ENCODE results near the gene IL25.

Gene IL25

GRCh38 chr14:23353433-23353780 lies 19.2 kb upstream of the IL25 start:
- no peak for DNase-seq (ENCODE audit: low read depth, low spot score)

DNA sequence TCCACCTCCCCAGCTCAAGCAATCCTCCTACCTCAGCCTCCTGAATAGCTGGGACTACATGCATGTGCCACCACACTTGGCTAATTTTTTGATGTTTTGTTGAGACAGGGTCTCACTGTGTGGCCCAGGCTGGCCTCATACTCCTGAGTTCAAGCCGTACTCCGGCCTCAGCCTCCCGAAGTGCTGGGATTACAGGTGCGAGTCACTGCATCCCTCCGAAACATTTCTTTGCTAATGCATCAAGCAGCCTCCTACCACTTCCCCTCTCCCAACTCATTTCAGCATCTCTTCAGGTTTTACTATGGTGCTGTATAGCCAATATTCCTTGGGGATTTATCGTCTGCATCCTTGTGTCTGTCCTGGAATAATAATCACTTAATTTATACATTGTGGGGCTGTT lies 17.6 kb upstream of the IL25 start:
- DNase-seq (ENCODE audit: low read depth, low spot score): no peak

DNA sequence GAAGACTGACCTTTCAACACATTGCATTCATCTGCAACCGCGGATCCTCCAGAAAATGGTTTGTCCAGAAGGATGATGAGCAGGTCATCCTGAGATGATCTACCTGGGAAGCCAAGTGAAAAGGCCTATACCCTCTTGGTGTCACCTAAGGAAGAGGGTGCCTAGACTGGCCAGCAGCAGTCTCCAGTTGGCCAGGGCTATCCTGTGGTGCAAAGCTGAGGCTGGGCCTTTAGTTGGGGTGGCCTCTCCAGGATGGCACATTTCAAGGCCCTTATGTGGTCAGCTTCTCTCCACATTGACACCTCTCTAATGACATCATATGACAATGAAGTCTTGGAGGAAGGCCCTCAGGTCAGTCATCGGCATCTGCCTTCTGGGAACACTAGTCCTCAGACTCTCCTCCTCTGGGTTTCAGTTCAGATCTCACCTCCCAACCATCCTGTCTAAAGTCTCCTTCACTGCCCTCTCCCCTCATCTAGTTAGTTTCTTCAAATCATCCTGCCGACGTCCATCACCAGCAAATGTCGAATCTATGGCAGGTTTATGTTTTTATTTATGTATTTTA lies 16.7 kb upstream of the IL25 start:
- DNase-seq (ENCODE audit: low read depth, low spot score): no peak

DNA sequence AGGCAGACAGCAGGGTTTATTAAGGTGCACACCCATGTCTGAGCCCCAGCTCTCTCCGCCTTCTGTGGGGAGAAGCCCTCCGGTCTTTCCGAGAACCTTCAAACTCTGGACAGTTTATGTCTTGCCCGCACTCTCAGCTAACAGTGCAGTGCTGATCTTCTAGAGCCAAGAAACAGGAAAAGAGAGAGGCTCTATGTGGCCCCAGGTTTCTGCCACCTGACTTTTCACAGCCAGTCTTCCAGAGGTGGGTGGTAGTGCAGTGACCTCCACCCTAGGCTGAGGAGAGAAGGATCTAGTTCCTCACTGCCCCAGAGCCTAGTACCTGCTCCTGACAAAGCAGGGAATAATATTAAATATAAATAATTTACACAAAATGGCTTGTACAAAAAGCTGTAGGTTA lies 15.9 kb upstream of the IL25 start:
- DNase-seq (ENCODE audit: low read depth, low spot score): no peak

DNA sequence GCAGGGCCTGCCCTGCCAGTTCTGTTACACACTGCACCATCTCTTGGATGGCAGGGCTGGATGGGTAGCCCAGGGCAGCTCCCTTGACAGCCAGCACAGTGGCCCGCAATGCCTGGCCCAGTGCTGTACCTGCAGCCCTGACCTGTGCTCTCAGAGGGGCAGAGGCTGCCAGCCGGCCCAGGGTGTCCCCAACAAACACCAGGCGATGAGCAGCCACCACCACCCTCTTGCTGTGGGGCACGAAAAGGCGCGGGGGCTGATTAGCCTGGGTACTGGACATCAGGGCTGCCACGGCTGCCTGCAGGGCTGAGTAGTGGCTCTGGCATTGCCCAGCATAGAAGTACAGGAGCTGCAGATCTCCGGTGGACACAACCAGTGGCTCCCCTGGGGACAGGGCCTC lies 15.3 kb upstream of the IL25 start:
- DNase-seq (ENCODE audit: low read depth, low spot score): no peak

DNA sequence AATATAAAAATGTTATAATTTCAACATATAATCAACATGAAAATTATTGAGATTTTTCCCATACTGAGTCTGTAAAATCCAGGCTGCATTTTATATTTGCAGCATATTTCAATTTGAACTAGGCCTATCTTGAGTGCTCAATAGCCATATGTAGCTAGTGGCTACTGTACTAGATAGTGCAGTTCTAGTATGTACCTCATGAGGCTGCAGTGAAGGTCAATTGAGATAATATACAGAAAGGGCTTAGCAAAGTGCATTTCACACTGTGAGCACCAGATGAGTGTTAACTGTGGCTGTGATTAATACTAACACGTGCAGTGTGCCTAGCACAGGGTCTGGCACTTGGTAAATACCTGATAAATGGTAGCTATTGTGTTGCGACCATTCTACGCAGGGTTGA lies 14.6 kb upstream of the IL25 start:
- DNase-seq (ENCODE audit: low read depth, low spot score): no peak

DNA sequence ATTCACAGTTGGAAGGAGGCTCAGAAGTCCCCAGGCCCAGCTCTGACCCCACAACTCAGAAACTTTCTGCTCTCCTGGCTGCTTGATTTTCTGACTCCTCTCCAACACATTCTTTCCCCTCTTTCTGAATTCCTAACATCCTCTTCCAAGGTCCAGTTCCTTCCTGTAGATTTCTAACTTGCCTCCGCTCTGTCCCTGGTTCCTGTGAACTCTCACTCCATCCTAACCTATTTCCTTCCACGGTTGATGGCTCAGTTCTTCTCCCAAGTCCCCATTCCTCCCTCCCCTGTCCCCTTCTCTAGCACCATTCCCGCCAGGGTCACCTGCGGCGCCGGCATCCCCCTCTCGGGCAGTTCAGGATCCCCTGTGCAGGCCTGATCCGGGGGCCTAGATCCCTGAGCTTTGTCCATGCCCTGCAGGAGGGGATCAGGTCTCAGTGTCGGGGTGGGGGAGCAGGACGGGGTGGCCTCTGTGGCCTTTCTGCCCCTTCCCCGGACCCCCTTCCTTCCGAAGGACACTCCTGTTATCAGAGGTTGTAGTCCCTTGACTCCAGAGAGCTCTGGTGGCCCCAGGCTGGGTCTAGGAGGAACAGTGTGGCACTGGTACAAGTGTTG lies 13.9 kb upstream of the IL25 start:
- no peak for DNase-seq (ENCODE audit: low read depth, low spot score)

GRCh38 chr14:23359167-23359626 lies 13.4 kb upstream of the IL25 start:
- no peak for DNase-seq (ENCODE audit: low read depth, low spot score)

GRCh38 chr14:23359722-23360447 lies 12.7 kb upstream of the IL25 start:
- DNase-seq (ENCODE audit: low read depth, low spot score): no peak

- no peak for DNase-seq (ENCODE audit: low read depth, low spot score)
These were observed 12.1 kb upstream of the IL25 start for GRCh38 chr14:23360496-23360895.

DNA sequence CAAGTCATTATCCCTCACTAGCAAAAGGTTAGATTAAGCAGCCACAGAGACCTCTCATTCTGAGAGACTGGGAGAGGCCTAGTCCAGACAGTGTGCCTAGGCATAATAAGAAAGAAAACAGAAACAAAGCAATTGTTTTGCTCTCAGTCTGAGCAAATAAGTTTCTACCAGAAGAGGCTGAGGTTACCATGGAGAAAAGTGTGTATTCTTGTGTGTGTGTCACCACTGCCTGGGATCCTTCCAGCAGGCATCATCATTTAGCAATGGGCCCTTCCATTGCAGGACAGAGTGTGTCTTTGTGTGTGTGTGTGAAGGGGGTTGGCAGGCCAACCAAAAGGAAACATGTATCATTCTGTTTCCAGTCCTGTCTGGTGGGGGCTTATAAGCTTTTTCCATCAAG lies 11.3 kb upstream of the IL25 start:
- no peak for DNase-seq (ENCODE audit: low read depth, low spot score)

DNA sequence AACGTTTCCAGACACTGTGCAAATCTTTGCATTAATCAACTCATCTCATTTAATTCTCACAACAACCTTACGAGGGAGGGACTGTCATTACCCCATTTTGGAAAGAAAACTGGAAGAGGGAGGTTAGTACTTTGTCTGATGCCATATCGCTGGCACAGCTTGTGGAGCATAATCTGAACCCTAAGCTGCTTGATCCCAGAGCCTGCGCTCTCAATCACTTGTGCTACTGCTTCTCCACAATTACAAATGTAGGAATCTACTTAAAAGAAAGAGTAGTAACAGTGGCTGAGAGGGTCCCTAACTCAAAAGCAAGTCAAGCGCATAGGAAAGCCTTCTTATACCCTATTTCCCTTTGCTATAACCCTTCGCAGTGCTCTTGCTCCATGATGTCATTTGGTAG lies 10.8 kb upstream of the IL25 start:
- no peak for DNase-seq (ENCODE audit: low read depth, low spot score)

GRCh38 chr14:23362200-23362599 lies 10.4 kb upstream of the IL25 start:
- no peak for DNase-seq (ENCODE audit: low read depth, low spot score)

DNA sequence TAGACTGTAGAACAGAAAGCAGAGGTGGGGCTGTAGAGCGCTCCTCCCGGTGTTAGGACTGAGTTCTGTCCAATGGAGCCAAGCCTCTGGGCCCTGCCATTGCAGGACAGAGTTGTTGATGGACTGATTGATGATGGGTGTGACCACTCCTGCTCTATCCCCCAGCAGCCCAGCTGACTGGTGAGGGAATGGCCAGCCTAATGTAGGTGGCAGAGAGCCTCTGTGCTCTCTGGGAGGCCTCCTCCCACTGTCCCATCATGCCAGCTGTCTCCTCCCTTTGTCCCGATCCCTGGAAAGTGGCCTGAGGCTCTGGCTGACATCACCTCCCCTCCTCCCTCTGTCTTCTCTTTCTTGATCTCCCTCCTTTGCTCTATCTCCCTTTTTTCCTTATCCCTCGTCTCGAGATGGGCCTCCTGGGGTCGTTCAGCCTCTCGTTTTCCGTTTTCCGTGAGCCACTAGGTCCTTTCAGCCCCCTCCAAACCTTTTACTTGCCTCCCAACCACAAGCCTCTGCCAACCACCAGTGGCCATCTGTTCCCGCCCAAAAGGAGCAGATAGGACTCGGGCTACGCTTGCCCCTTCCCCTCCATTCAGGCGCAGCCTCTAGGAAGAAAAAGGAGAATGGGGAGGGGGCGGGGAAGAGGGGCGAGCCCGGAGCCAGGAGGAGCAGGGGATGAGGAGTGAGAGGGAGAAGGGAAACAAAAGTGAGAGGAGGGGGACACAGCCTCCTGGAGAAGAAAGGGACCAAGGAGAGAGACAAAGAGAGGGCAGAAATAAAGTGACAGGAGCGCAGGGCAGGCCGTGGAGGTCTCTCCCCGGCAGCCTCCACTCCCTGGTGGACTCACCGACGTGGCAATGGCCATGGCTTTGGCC lies 8.2 kb upstream of the IL25 start:
- DNase-seq (ENCODE audit: low read depth, low spot score): no peak

DNA sequence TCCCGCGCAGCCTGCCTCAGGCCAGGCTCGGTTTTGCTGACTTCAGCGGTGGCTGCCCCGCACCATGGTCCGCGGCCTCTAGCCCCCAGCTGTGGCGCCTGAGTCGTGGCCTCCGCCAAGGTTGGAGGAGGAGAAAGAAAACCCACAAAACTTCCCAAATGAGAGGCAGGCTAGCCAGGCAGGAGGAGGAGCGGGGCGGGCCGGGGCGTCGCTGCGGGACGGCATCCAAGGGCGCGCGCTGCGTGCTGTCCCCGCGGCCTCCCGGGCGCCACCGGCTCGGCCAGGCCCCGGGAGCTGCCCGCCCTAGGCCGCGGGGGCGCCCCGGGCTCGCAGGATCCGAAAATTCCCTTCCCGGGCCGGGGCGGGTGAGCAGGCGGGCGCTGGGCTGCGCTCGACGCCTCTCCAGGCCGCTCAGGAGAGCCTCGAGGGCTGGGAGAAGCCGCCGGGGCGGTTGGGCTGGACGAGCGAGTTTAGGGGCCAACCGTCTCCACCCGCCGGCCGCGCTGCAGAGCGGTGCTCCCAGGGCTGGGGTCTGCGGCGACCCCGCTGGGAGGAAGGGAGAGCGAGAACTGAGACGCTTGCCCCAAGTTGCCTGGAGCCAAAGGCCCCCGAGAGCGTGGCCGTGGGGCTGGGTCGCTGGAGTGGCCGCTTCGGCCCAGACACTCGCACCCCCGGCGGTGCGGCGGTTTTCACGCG lies 7.4 kb upstream of the IL25 start, which contains the start of gene EFS:
EFS (minus strand) TSS at position 137 of the 696 bp plus-strand sequence. CDS start 147 bp downstream, outside the sequence.
- no peak for DNase-seq (ENCODE audit: low read depth, low spot score)

- no peak for DNase-seq (ENCODE audit: low read depth, low spot score)
These were observed 6.7 kb upstream of the IL25 start for GRCh38 chr14:23365732-23366425.

DNA sequence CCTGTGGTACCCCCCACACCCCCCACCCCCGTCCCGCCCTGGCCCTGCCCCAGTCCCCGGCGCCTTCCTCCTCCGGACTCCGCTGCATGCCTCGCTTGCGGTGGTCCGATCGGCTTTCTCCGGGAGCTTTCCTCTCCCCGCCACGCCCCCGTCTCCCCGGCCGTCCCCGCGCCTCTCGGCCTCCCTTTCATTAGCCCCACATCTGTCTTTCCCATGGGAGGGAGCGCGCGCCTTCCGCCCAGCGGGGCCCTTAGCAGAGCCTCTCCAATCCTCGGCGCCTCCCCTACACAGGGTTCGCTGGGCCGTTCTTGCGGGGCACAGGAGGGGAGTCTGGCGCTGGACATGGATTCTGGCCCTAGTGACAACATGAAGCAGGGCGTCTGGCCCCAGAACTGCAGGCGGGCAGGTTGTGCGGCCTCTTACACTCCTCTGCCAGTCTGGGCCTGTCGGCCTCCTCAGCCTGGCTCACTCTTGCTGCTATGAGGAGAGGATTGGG lies 6.1 kb upstream of the IL25 start:
- no peak for DNase-seq (ENCODE audit: low read depth, low spot score)

DNA sequence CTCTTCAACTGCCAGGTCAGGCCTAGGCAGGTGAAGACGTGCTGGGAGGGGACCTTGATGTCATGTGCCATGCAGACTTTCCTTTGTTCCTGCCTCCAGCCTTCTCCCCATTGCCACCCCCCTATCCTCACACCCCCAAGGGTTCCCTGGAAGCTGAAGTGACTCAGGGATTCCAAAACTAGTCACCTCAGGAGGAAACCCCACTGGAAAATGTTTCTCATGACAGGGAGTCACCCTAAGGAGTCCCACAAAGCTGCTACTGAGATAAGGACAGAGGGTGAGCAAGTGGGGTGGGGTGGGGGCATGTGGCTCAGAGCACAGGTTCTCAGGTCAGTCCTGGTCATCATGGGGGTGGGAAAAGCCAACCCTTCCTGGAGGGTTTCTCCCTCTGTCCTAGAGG lies 2.4 kb upstream of the IL25 start:
- DNase-seq (ENCODE audit: low read depth, low spot score): no peak

- DNase-seq (ENCODE audit: low read depth, low spot score): no peak
These were observed 744 bp upstream of the IL25 start for GRCh38 chr14:23371865-23372264.

DNA sequence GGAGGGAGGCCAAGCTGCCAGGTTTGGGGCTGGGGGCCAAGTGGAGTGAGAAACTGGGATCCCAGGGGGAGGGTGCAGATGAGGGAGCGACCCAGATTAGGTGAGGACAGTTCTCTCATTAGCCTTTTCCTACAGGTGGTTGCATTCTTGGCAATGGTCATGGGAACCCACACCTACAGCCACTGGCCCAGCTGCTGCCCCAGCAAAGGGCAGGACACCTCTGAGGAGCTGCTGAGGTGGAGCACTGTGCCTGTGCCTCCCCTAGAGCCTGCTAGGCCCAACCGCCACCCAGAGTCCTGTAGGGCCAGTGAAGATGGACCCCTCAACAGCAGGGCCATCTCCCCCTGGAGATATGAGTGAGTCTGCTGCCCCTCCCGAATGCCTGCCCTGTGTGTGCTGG lies 432 bp downstream of the IL25 start:
- no peak for DNase-seq (ENCODE audit: low read depth, low spot score)
